Liver (tissue), 3 donors: Measurements from ENCODE around the gene APBA1.

Experiments used
- ATF3 ChIP-seq: IDR thresholded peaks from 2 replicates; pipeline ENCODE4 v1.6.1; 2016; ENCODE audit warnings: antibody characterized with exemption
- CTCF ChIP-seq: fragments of 150-350 bp; IDR thresholded peaks from 2 replicates; pipeline ENCODE4 v1.5.1; 2017; ENCODE audit warnings: improper control_type of control experiment, low read depth, low read length; ENCODE audit not compliant: missing input control
- EGR1 ChIP-seq, 2 donors: IDR thresholded peaks; 2 replicates each; pipeline ENCODE4 v1.6.1; 2016 to 2018; ENCODE audit warnings: antibody characterized with exemption in 2 of 2, low read depth in 2 of 2
- FOXA1 ChIP-seq: IDR thresholded peaks from 2 replicates; pipeline ENCODE4 v1.6.1; 2016; ENCODE audit warnings: antibody characterized with exemption
- GABPA ChIP-seq, 2 donors: IDR thresholded peaks in 1 of 2; conservative IDR thresholded peaks in 1 of 2; 2 replicates each; pipeline ENCODE4 v1.6.1; 2016; ENCODE audit warnings: antibody characterized with exemption in 2 of 2, mild to moderate bottlenecking in 1 of 2, moderate library complexity in 1 of 2
- MAX ChIP-seq: IDR thresholded peaks from 2 replicates; pipeline ENCODE4 v1.6.1; 2016; ENCODE audit warnings: antibody characterized with exemption
- NR2F2 ChIP-seq: IDR thresholded peaks from 2 replicates; pipeline ENCODE4 v1.6.1; 2016; ENCODE audit warnings: antibody characterized with exemption
- RAD21 ChIP-seq, 2 donors: IDR thresholded peaks; 2 replicates each; pipeline ENCODE4 v1.6.1; 2016; ENCODE audit warnings: antibody characterized with exemption in 2 of 2, mild to moderate bottlenecking in 2 of 2
- REST ChIP-seq: IDR thresholded peaks from 2 replicates; pipeline ENCODE4 v1.6.1; 2016; ENCODE audit warnings: antibody characterized with exemption, mild to moderate bottlenecking
- SP1 ChIP-seq: IDR thresholded peaks from 2 replicates; pipeline ENCODE4 v1.6.1; 2018; ENCODE audit warnings: antibody characterized with exemption, mild to moderate bottlenecking
- TAF1 ChIP-seq: conservative IDR thresholded peaks from 2 replicates; pipeline ENCODE4 v1.6.1; 2016; ENCODE audit warnings: antibody characterized with exemption, mild to moderate bottlenecking
- YY1 ChIP-seq: IDR thresholded peaks from 2 replicates; pipeline ENCODE4 v1.6.1; 2016; ENCODE audit warnings: antibody characterized with exemption, mild to moderate bottlenecking
- ZBTB33 ChIP-seq: IDR thresholded peaks from 2 replicates; pipeline ENCODE4 v1.6.1; 2016; ENCODE audit warnings: antibody characterized with exemption
- donor health status: healthy.
- donor health status: healthy.

GRCh38 chr9:69637193-69637816 lies 34.9 kb downstream of the APBA1 start:
- no peak for TF ChIP-seq NR2F2
- TF ChIP-seq GABPA (IDR thresholded peaks at IDR 0.05 in 1 of 2, conservative IDR thresholded peaks at IDR 0.05 in 1 of 2), result no peak
- no peak for TF ChIP-seq CTCF
- no peak for TF ChIP-seq SP1
- TF ChIP-seq YY1, result no peak
- no peak for TF ChIP-seq ATF3
- no peak for TF ChIP-seq REST
- no peak for TF ChIP-seq FOXA1
- no peak for TF ChIP-seq TAF1
- TF ChIP-seq MAX, result no peak
- no peak for TF ChIP-seq RAD21 (IDR thresholded peaks at IDR 0.05)
- TF ChIP-seq EGR1 (IDR thresholded peaks at IDR 0.05; ENCODE audit: low read depth in 2 of 2), result no peak
- TF ChIP-seq ZBTB33, result no peak
